OCI-LY7 (cell line): Measurements from ENCODE around the gene PDGFD.

Experiments used
- CTCF ChIP-seq: fragments of 200-600 bp; sonication (generic); conservative IDR thresholded peaks from 2 replicates; pipeline ENCODE4 v1.5.1; 2014; ENCODE audit warnings: mild to moderate bottlenecking, antibody characterized with exemption, low read length, moderate library complexity, mixed read lengths
- EZH2phosphoT487 ChIP-seq: fragments of 200-600 bp; sonication (generic); IDR thresholded peaks from 2 replicates; pipeline ENCODE4 v1.6.1; 2018; ENCODE audit warnings: low read depth, borderline replicate concordance, mild to moderate bottlenecking, mixed run types, antibody characterized with exemption, low read length, moderate library complexity, mixed read lengths

GRCh38 chr11:104075706-104076105 lies 88.2 kb downstream of the PDGFD start:
- TF ChIP-seq CTCF (no peak), EZH2phosphoT487 (no peak)
